Measurements from ENCODE around the gene GORASP1. TPM values are rescaled to one million over a fixed set of nuclear protein-coding genes. Genes with fewer than 3 reads are reported as not detected.

GORASP1 gene
- total RNA-seq, 4 donors from 2014 or later, result 29.0 to 45.2 (median 34.4) TPM

DNA sequence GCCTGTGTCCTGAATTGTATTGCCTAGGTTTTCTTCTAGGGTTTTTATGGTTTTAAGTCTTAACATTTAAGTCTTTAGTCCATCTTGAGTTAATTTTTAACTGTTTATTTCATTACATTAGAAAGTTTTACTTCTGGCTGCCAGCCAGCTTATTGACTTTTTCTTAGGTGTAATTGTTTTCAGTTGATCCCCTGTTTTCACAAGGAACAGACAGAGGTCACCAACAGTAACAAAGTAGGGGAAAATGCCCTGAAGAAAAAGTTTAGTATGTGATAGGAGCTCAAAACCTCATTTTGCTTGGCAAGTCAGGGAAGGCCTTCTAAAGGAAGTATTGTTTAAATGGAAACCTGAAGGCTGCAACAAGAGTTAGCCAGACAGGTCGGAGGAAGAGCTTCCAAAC is 45.2 kb downstream of the GORASP1 start:
- TF ChIP-seq, protein P1, sequence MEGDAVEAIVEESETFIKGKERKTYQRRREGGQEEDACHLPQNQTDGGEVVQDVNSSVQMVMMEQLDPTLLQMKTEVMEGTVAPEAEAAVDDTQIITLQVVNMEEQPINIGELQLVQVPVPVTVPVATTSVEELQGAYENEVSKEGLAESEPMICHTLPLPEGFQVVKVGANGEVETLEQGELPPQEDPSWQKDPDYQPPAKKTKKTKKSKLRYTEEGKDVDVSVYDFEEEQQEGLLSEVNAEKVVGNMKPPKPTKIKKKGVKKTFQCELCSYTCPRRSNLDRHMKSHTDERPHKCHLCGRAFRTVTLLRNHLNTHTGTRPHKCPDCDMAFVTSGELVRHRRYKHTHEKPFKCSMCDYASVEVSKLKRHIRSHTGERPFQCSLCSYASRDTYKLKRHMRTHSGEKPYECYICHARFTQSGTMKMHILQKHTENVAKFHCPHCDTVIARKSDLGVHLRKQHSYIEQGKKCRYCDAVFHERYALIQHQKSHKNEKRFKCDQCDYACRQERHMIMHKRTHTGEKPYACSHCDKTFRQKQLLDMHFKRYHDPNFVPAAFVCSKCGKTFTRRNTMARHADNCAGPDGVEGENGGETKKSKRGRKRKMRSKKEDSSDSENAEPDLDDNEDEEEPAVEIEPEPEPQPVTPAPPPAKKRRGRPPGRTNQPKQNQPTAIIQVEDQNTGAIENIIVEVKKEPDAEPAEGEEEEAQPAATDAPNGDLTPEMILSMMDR (IDR thresholded peaks at IDR 0.05; ENCODE audit: low read depth), result no peak

DNA sequence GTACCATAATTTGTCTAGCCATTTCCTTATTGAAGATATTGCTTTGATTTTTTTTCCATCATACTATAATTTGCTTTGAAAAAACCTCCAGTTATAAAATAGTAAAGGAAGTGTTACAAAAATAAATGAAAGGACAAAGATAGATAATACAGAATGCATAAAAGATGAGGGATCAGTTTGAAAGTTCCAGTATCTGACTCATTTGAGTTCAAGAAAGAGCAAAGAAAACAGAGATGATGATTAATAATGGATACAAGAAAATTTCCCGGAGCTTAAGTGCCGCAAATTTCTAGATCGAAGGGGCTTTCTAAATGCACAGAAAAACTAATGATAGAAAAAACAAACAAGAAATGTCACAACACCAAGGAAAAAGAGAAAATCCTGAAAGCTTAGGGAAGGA is 51.3 kb downstream of the GORASP1 start:
- TF ChIP-seq, protein P1 (IDR thresholded peaks at IDR 0.05; ENCODE audit: low read depth), result no peak

DNA sequence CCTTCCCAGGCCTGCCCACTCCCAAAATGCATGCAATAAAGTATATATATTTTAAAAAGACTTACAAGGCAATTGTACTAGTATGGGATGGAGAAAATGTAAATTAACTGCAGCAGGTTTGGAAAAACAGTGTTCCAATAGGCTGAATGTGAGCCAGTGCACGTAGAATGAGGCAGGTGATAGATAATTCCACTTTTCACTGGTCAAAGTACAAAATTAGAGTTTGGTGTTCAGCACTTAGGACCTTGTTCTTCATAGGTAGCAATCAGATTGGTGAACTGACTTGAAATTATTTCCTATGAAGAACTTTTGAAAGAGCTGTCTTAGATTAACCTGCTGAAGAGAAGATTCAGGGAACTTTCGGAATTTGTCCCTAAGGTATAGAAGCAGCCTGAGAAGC is 53.7 kb downstream of the GORASP1 start:
- TF ChIP-seq, protein P1 (IDR thresholded peaks at IDR 0.05; ENCODE audit: low read depth), result no peak

DNA sequence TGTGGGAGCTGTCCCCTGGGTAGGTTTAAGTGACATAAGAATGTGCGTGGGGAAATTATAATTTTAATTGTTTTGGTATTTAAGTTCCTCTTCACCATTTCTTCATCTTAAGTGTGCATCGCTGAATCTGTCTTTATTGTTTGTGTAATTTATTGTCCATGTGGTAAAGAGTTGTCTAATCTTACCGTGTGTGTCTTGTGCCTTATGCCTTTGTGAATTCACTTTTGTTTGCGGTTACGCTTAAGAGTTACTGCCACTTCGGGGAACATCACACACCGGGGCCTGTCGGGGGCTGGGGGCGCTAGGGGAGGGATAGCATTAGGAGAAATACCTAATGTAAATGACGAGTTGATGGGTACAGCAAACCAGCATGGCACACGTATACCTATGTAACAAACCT is 54.8 kb downstream of the GORASP1 start:
- TF ChIP-seq, protein P1 (IDR thresholded peaks at IDR 0.05; ENCODE audit: low read depth), result no peak

DNA sequence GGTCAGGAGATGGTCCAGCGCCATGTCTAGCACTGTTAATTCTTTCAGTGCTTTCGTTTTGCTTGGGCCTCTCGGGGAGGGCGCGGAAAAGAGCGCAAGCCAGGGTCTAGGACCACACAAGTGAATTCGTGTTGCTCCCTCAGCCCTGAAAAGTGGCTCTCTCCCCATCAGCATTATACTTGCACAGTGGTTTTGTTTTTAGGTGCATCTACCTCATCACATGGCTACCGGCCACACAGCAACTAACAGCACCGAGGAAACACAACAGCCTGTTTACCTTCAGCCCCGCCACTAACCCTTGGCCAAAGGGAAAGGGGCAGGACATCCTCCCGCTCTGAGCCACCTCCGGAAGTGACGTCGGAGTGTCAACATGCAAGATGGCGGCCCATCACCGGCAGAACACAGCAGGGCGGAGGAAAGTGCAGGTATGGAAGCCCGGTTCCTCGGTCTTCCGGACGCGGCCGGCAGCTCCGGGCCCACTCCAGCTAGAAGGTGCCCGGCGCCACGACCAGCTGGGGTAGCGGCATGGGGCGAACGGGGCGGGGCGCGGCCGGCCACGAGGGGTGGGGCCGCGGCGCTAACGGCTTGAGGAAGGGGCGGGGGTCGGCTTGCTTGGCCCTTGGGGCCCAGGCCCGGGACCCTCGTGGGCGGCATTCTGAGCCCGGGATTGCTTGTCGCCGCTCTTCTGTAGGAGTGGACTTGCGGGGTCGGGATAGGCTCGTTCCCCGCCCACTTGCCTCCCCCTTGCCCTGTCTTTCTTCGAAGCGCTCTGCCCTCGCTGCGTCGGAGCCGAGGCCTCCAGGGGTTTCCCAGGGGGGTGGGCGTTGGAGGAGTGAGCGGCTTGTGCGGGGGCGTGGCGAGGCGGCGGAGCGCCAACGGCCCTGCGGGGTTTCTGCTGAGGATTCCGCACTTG is 55.5 kb downstream of the GORASP1 start, which contains the start of the genes SCN11A and WDR48:
Gene SCN11A (minus strand): TSS at position 296 of the 913 bp plus-strand sequence. CDS start 101,582 bp downstream, outside the sequence.
Gene WDR48 (plus strand): TSS at position 368 of the 913 bp plus-strand sequence. CDS start 10 bp downstream, at position 378.
- TF ChIP-seq, protein P1 (IDR thresholded peaks at IDR 0.05; ENCODE audit: low read depth), result no peak

DNA sequence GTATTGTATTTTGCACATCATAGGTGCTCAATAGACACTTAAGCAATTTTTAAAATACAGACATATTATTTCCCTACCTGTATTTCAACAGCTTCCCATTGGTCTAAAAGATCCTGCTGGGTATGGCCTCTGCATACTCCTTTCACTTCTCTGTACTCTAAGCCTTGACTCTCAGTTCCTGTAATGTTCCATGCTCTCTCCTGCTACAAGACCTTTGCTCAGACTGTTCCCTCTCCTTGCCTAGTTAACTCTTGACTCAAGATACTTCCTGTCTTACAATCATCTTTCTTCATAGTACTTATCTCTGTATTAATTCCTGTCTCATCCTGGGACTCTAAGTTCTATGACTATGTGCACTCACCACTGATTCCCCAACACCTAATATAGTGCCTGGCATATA is 57.4 kb downstream of the GORASP1 start:
- TF ChIP-seq, protein P1 (IDR thresholded peaks at IDR 0.05; ENCODE audit: low read depth), result no peak

Other genes starting within 250 kb of the GORASP1 start
- 1 to 10 TPM in 1 of 4 donors, under 1 TPM in 3; 0.34 to 1.9 (median 0.46) TPM for gene SCN11A, start 55.7 kb downstream of the GORASP1 start, total RNA-seq
- 10 to 100 TPM; 26.1 to 37.0 (median 34.2) TPM for gene WDR48, start 55.6 kb downstream of the GORASP1 start, total RNA-seq
- 10 to 100 TPM in 1 of 4 donors, 1 to 10 TPM in 3; 3.3 to 11.1 (median 7.4) TPM for gene TTC21A, start 53 bp upstream of the GORASP1 start, total RNA-seq
- 10 to 100 TPM; 19.7 to 52.2 (median 31.8) TPM for gene CSRNP1, start 46.0 kb upstream of the GORASP1 start, total RNA-seq
- gene XIRP1, start 85.0 kb upstream of the GORASP1 start, total RNA-seq, result not detected
- gene CX3CR1, start 172.4 kb upstream of the GORASP1 start, total RNA-seq, result under 1 TPM; 0.16 to 0.57 (median 0.20) TPM
- not detected for gene CCR8, start 222.1 kb upstream of the GORASP1 start, total RNA-seq

Data from subcutaneous adipose tissue (tissue), 4 donors.